Measurements from ENCODE around the gene RAB27B.

GRCh38 chr18:54829856-54830255 lies 1.6 kb downstream of the RAB27B start:
- no peak for TF ChIP-seq CTCF (IDR thresholded peaks at IDR 0.05)
- no peak for TF ChIP-seq POLR2A (IDR thresholded peaks at IDR 0.05)
- no peak for TF ChIP-seq POLR2AphosphoS5 (IDR thresholded peaks at IDR 0.05; ENCODE audit: insufficient read depth in 1 of 2, low read depth in 1 of 2)

Data from vagina (tissue), 2 donors.